ENCODE measurements around the gene ZNF280D.

ZNF280D gene

GRCh38 chr15:56759450-56759845, 26.1 kb upstream of the ZNF280D start:
- Histone ChIP-seq H3K36me3 (ENCODE audit: control insufficient read depth, insufficient read depth, low read length) (no peaks in the 10 kb centered on the region), H3K4me1 (no peaks in the 10 kb centered on the region), H3K4me2 (ENCODE audit: low read length) (no peak overlapping the region), H3K9me3 (ENCODE audit: control insufficient read depth, low read length) (no peaks in the 10 kb centered on the region), H3K9ac (no peak overlapping the region), H3K4me3 (ENCODE audit: low read depth, low read length) (no peak overlapping the region), H3K27me3 (ENCODE audit: control insufficient read depth, insufficient read depth, low read length) (no peaks in the 10 kb centered on the region), H2AFZ (no peak overlapping the region), H3K27ac (no peak overlapping the region), H3K79me2 (no peaks in the 10 kb centered on the region)
- TF ChIP-seq CTCF (IDR thresholded peaks at IDR 0.05): no peak

DNA sequence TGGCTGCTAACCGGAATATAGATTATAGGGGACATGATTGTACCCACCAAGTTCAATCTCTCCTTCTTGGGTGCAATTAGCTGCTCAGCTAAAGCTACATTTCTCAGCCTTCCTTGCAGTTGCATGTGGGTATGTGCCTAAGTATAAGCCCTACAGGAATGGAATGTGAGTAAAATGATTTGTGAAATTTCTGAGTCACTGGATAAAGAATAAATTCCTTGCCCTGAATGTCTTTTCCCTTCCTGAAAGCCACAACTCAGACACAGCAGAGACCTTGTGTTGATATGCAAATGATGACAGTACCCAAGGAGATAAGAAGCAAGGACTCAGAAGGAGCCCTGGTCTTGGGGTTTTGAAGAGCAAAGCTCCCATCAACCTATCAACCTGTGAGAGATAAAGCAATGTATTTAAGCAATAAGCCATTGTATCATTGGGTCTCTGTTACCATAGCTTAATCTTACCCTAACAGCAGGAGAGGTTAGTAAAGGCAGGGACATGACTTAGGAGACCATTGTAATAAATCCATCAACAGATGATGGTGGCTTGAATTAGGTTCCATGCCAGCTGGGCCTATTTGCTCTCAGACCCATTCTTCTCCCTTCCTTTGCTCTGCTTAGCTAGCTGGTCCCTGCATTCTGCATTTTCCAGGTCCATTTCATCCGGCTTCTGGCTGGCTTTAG, 25.6 kb upstream of the ZNF280D start:
- Histone ChIP-seq H3K4me2 (ENCODE audit: low read length) (no peak overlapping the region), H3K9me3 (ENCODE audit: control insufficient read depth, low read length) (no peaks in the 10 kb centered on the region), H3K4me1 (no peaks in the 10 kb centered on the region), H3K36me3 (ENCODE audit: control insufficient read depth, insufficient read depth, low read length) (no peaks in the 10 kb centered on the region), H3K27me3 (ENCODE audit: control insufficient read depth, insufficient read depth, low read length) (no peaks in the 10 kb centered on the region), H3K9ac (no peak overlapping the region), H3K27ac (no peak overlapping the region), H3K4me3 (ENCODE audit: low read depth, low read length) (no peak overlapping the region), H3K79me2 (no peaks in the 10 kb centered on the region), H2AFZ (no peak overlapping the region)
- TF ChIP-seq CTCF (IDR thresholded peaks at IDR 0.05): no peak

GRCh38 chr15:56757875-56758274, 24.6 kb upstream of the ZNF280D start:
- Histone ChIP-seq H3K4me1 (no peaks in the 10 kb centered on the region), H3K27me3 (ENCODE audit: control insufficient read depth, insufficient read depth, low read length) (no peaks in the 10 kb centered on the region), H3K9me3 (ENCODE audit: control insufficient read depth, low read length) (no peaks in the 10 kb centered on the region), H3K4me3 (ENCODE audit: low read depth, low read length) (no peak overlapping the region), H3K9ac (no peak overlapping the region), H3K36me3 (ENCODE audit: control insufficient read depth, insufficient read depth, low read length) (no peaks in the 10 kb centered on the region), H3K4me2 (ENCODE audit: low read length) (no peak overlapping the region), H3K79me2 (no peaks in the 10 kb centered on the region), H2AFZ (no peak overlapping the region), H3K27ac (no peak overlapping the region)
- no peak for TF ChIP-seq CTCF (IDR thresholded peaks at IDR 0.05)

DNA sequence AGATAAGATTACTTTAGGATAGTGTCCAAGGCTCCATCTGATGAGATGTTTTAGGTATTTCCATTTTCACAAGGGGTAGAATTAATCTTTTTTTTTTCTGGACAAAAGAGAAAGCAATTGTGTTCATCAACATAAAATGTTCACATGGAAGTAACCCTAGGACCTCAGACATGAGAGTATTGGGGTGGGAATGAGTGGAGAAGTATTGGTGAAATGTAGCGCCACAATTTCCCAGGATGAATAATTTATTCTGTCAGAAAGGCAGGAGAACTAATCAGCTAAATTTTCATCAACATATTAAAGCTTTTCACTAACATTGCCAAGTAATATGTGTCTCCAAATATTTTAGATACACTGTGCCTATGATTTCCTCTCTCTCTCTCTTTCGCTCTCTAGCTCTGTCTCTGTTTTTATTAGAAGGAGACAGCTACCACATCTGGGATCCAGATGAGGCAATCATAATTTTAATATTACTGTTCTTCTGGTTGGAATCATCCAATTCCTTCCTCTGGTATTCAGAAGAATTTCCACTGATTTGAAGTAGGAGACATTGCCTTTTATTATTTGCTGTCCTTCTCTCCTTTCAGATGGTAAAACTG, 21.6 kb upstream of the ZNF280D start:
- Histone ChIP-seq H3K4me2 (ENCODE audit: low read length) (no peak overlapping the region), H3K9me3 (ENCODE audit: control insufficient read depth, low read length) (no peaks in the 10 kb centered on the region), H3K27ac (no peak overlapping the region), H3K79me2 (no peaks in the 10 kb centered on the region), H3K36me3 (ENCODE audit: control insufficient read depth, insufficient read depth, low read length) (no peaks in the 10 kb centered on the region), H3K4me3 (ENCODE audit: low read depth, low read length) (no peak overlapping the region), H3K4me1 (no peaks in the 10 kb centered on the region), H3K27me3 (ENCODE audit: control insufficient read depth, insufficient read depth, low read length) (no peaks in the 10 kb centered on the region), H3K9ac (no peak overlapping the region), H2AFZ (no peak overlapping the region)
- TF ChIP-seq CTCF (IDR thresholded peaks at IDR 0.05): no peak

- Histone ChIP-seq H3K4me2 (ENCODE audit: low read length) (no peak overlapping the region), H3K4me1 (no peaks in the 10 kb centered on the region), H3K27ac (no peak overlapping the region), H3K9me3 (ENCODE audit: control insufficient read depth, low read length) (no peaks in the 10 kb centered on the region), H2AFZ (no peak overlapping the region), H3K79me2 (no peaks in the 10 kb centered on the region), H3K36me3 (ENCODE audit: control insufficient read depth, insufficient read depth, low read length) (no peaks in the 10 kb centered on the region), H3K9ac (no peak overlapping the region), H3K27me3 (ENCODE audit: control insufficient read depth, insufficient read depth, low read length) (no peaks in the 10 kb centered on the region), H3K4me3 (ENCODE audit: low read depth, low read length) (no peak overlapping the region)
- no peak for TF ChIP-seq CTCF (IDR thresholded peaks at IDR 0.05)
These were observed 19.7 kb upstream of the ZNF280D start for GRCh38 chr15:56752986-56753385.
